Measurements from ENCODE around the gene RAB1B.
"Not testable (repeated sequence)": the region's sequence is repeated elsewhere in the genome, so short reads cannot be mapped to it uniquely, and the experiment has no call there.

The RAB1B gene

GRCh38 chr11:66275396-66275795 lies 7.0 kb downstream of the RAB1B start:
- no peak overlapping the region for H3K4me3 ChIP-seq (ENCODE audit: low read depth in 1 of 2, low read length in 1 of 2)
- H3K36me3 ChIP-seq, result peaks cover 68% of the 10 kb centered on the region
- no peaks in the 10 kb centered on the region for H3K9me3 ChIP-seq
- no peak overlapping the region for H3K27ac ChIP-seq
- peaks cover 10 to 15% of the 10 kb centered on the region in 2 experiments for H3K4me1 ChIP-seq (ENCODE audit: control insufficient read depth in 1 of 2, insufficient read depth in 1 of 2, low read depth in 1 of 2, low read length in 1 of 2)
- H3K27me3 ChIP-seq, result peaks cover 32% of the 10 kb centered on the region
- no peak for TF ChIP-seq CTCF (IDR thresholded peaks at IDR 0.05)

GRCh38 chr11:66275984-66276612 lies 7.7 kb downstream of the RAB1B start:
- Histone ChIP-seq H3K4me3 (ENCODE audit: low read depth in 1 of 2, low read length in 1 of 2) (no peak overlapping the region), H3K27me3 (peaks cover 32% of the 10 kb centered on the region), H3K4me1 (ENCODE audit: control insufficient read depth in 1 of 2, insufficient read depth in 1 of 2, low read depth in 1 of 2, low read length in 1 of 2) (peaks cover 8 to 15% of the 10 kb centered on the region in 2 experiments), H3K27ac (no peak overlapping the region), H3K9me3 (no peaks in the 10 kb centered on the region), H3K36me3 (peaks cover 61% of the 10 kb centered on the region)
- TF ChIP-seq CTCF (IDR thresholded peaks at IDR 0.05), result no peak

GRCh38 chr11:66276619-66277018 lies 8.2 kb downstream of the RAB1B start:
- Histone ChIP-seq H3K4me1 (ENCODE audit: control insufficient read depth in 1 of 2, insufficient read depth in 1 of 2, low read depth in 1 of 2, low read length in 1 of 2) (peaks cover 8 to 15% of the 10 kb centered on the region in 2 experiments), H3K27me3 (peaks cover 32% of the 10 kb centered on the region), H3K36me3 (peaks cover 60% of the 10 kb centered on the region)
- not testable (repeated sequence) for H3K9me3 ChIP-seq; H3K27ac ChIP-seq; H3K4me3 ChIP-seq (ENCODE audit: low read depth in 1 of 2, low read length in 1 of 2)

- Histone ChIP-seq H3K27me3 (peaks cover 32% of the 10 kb centered on the region), H3K36me3 (peaks cover 55% of the 10 kb centered on the region), H3K4me1 (ENCODE audit: control insufficient read depth in 1 of 2, insufficient read depth in 1 of 2, low read depth in 1 of 2, low read length in 1 of 2) (peaks cover 12 to 19% of the 10 kb centered on the region in 2 experiments)
- H3K9me3 ChIP-seq; H3K27ac ChIP-seq; H3K4me3 ChIP-seq (ENCODE audit: low read depth in 1 of 2, low read length in 1 of 2): not testable (repeated sequence)
Measured at GRCh38 chr11:66277064-66277463, 8.6 kb downstream of the RAB1B start.

GRCh38 chr11:66277471-66278362 lies 9.3 kb downstream of the RAB1B start, which contains the start of gene CNIH2:
Gene CNIH2, plus strand, starts transcription at chr11:66278175. Its CDS starts 282 bp downstream, at chr11:66278457.
- no peaks in the 10 kb centered on the region for H3K9me3 ChIP-seq
- H3K4me1 ChIP-seq (ENCODE audit: control insufficient read depth in 1 of 2, insufficient read depth in 1 of 2, low read depth in 1 of 2, low read length in 1 of 2), result peaks cover 15 to 26% of the 10 kb centered on the region in 2 experiments
- peak within 1 kb of the TSS; percentile 20 for H3K27ac ChIP-seq
- peaks cover 32% of the 10 kb centered on the region for H3K27me3 ChIP-seq
- H3K4me3 ChIP-seq (ENCODE audit: low read depth in 1 of 2, low read length in 1 of 2), result peak within 1 kb of the TSS in 1 of 2 experiments; percentile 24
- H3K36me3 ChIP-seq, result peaks cover 49% of the 10 kb centered on the region
- no peak for TF ChIP-seq CTCF (IDR thresholded peaks at IDR 0.05)

- Histone ChIP-seq H3K27ac (no peak overlapping the region), H3K36me3 (peaks cover 41% of the 10 kb centered on the region), H3K27me3 (peaks cover 32% of the 10 kb centered on the region), H3K4me1 (ENCODE audit: control insufficient read depth in 1 of 2, insufficient read depth in 1 of 2, low read depth in 1 of 2, low read length in 1 of 2) (peaks cover 16 to 29% of the 10 kb centered on the region in 2 experiments), H3K9me3 (no peaks in the 10 kb centered on the region), H3K4me3 (ENCODE audit: low read depth in 1 of 2, low read length in 1 of 2) (no peak overlapping the region)
- TF ChIP-seq CTCF (IDR thresholded peaks at IDR 0.05), result no peak
Measured at GRCh38 chr11:66278363-66279091, 10.1 kb downstream of the RAB1B start.

All from neutrophil (primary cell).